DMS153 (cell line): ENCODE data around the gene HOXD9.

Source experiments
- DNase-seq: peaks from one replicate; lab custom pipeline; 2025; lab: John Stamatoyannopoulos, UW

HOXD9 gene

GRCh38 chr2:176165370-176166050 lies 43.0 kb downstream of the HOXD9 start:
- no peak for DNase-seq

- DNase-seq, result no peak
Observed at GRCh38 chr2:176166272-176166671, 43.8 kb downstream of the HOXD9 start.

GRCh38 chr2:176167398-176167797 lies 44.9 kb downstream of the HOXD9 start:
- no peak for DNase-seq

- DNase-seq, result no peak
Observed at GRCh38 chr2:176169181-176169580, 46.7 kb downstream of the HOXD9 start.

- DNase-seq, result no peak
Observed at GRCh38 chr2:176169711-176170110, 47.2 kb downstream of the HOXD9 start.

GRCh38 chr2:176170602-176171305 lies 48.2 kb downstream of the HOXD9 start:
- DNase-seq, result no peak

GRCh38 chr2:176171351-176172006 lies 49.0 kb downstream of the HOXD9 start:
- DNase-seq, result no peak

- no peak for DNase-seq
Observed at GRCh38 chr2:176172007-176172894, 49.7 kb downstream of the HOXD9 start.

- DNase-seq, result no peak
Observed at GRCh38 chr2:176172895-176173566, 50.5 kb downstream of the HOXD9 start.

GRCh38 chr2:176173567-176174381 lies 51.3 kb downstream of the HOXD9 start:
- DNase-seq, result no peak

GRCh38 chr2:176174382-176174823 lies 51.9 kb downstream of the HOXD9 start:
- no peak for DNase-seq
